Measurements from ENCODE around the gene HNRNPUL2. TPM values are rescaled to one million over a fixed set of nuclear protein-coding genes. Genes with fewer than 3 reads are reported as not detected.

Gene HNRNPUL2
- total and polyA plus RNA-seq, 9 of the 15 experiments (the other 6 are each of a cell fraction or from before 2014, with no cell fraction given): 0.89 to 44.3 (median 15.2) TPM

DNA sequence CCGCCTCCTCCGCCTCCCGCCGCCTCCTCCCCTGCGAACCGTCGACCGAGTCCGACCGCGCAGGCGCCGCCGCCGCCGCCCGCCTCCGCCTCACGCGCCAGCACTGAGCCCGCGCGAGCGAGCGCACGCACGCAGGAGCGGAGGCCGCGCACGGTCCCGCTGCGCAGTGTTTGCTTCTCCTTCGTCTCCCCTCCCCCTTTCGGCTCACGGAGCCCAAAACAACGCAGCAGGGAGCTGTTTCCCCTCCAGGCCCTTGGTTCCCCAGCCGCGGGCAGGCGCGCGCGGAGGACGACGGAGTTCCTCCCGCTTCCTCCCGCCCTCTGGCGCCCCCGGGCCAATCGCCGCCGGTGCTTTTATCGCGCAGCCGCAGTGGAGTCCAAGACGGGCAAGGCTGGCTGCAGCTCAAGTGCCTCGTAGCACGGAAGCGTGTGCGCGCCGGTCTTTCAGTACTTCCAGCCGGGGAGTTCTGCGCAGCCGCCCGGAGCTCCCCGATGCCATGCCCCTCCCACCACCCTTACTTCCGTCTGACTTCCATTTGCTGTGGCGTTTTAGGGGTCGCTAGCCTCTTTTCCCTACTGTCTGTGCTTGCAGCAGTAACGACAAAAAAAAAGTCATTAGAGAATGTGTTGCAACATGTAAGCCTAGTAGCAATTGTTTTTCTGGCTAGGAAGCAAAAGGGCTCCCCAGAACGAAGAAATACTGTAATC, at the start of gene HNRNPUL2 (continued):
- TF ChIP-seq SAFB2 (IDR thresholded peaks at IDR 0.05; ENCODE audit: borderline replicate concordance, low read depth, low read length, severe bottlenecking): no peak
- peak in 1 of 2 experiments; percentile 13; a peak in 1 of 4 replicates for TF ChIP-seq ETV6 (IDR thresholded peaks at IDR 0.05; ENCODE audit: borderline replicate concordance in 1 of 2, low read depth in 2 of 2, low read length in 1 of 2)
- TF ChIP-seq ETV6 (CRISPR knock-in tag; IDR thresholded peaks at IDR 0.05; ENCODE audit: borderline replicate concordance): no peak
- TF ChIP-seq CAMTA2 (CRISPR knock-in tag; conservative IDR thresholded peaks at IDR 0.05): 0 out of 2 replicates have a peak, but pooled peaks have one; percentile 84
- no peak for TF ChIP-seq TFAM (CRISPR knock-in tag; conservative IDR thresholded peaks at IDR 0.05)
- peak; percentile 70 for TF ChIP-seq ZNF384 (IDR thresholded peaks at IDR 0.05; ENCODE audit: low read depth, low read length)
- no peak for TF ChIP-seq ZNF124 (CRISPR knock-in tag; IDR thresholded peaks at IDR 0.05)
- TF ChIP-seq, protein P1, sequence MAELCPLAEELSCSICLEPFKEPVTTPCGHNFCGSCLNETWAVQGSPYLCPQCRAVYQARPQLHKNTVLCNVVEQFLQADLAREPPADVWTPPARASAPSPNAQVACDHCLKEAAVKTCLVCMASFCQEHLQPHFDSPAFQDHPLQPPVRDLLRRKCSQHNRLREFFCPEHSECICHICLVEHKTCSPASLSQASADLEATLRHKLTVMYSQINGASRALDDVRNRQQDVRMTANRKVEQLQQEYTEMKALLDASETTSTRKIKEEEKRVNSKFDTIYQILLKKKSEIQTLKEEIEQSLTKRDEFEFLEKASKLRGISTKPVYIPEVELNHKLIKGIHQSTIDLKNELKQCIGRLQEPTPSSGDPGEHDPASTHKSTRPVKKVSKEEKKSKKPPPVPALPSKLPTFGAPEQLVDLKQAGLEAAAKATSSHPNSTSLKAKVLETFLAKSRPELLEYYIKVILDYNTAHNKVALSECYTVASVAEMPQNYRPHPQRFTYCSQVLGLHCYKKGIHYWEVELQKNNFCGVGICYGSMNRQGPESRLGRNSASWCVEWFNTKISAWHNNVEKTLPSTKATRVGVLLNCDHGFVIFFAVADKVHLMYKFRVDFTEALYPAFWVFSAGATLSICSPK (IDR thresholded peaks at IDR 0.05; ENCODE audit: borderline replicate concordance): no peak
- TF ChIP-seq ZKSCAN1 (IDR thresholded peaks at IDR 0.05; ENCODE audit: low read depth, low read length): no peak
- TF ChIP-seq ZNF175 (CRISPR knock-in tag; IDR thresholded peaks at IDR 0.05; ENCODE audit: low read depth): peak; percentile 42; the same call in 1 of the 2 replicates
- no peak for TF ChIP-seq ZNF217 (CRISPR knock-in tag; IDR thresholded peaks at IDR 0.05)
- peak; percentile 49; the same call in 1 of the 2 replicates for TF ChIP-seq DMBX1 (CRISPR knock-in tag; IDR thresholded peaks at IDR 0.05; ENCODE audit: borderline replicate concordance)
- TF ChIP-seq, protein P2, sequence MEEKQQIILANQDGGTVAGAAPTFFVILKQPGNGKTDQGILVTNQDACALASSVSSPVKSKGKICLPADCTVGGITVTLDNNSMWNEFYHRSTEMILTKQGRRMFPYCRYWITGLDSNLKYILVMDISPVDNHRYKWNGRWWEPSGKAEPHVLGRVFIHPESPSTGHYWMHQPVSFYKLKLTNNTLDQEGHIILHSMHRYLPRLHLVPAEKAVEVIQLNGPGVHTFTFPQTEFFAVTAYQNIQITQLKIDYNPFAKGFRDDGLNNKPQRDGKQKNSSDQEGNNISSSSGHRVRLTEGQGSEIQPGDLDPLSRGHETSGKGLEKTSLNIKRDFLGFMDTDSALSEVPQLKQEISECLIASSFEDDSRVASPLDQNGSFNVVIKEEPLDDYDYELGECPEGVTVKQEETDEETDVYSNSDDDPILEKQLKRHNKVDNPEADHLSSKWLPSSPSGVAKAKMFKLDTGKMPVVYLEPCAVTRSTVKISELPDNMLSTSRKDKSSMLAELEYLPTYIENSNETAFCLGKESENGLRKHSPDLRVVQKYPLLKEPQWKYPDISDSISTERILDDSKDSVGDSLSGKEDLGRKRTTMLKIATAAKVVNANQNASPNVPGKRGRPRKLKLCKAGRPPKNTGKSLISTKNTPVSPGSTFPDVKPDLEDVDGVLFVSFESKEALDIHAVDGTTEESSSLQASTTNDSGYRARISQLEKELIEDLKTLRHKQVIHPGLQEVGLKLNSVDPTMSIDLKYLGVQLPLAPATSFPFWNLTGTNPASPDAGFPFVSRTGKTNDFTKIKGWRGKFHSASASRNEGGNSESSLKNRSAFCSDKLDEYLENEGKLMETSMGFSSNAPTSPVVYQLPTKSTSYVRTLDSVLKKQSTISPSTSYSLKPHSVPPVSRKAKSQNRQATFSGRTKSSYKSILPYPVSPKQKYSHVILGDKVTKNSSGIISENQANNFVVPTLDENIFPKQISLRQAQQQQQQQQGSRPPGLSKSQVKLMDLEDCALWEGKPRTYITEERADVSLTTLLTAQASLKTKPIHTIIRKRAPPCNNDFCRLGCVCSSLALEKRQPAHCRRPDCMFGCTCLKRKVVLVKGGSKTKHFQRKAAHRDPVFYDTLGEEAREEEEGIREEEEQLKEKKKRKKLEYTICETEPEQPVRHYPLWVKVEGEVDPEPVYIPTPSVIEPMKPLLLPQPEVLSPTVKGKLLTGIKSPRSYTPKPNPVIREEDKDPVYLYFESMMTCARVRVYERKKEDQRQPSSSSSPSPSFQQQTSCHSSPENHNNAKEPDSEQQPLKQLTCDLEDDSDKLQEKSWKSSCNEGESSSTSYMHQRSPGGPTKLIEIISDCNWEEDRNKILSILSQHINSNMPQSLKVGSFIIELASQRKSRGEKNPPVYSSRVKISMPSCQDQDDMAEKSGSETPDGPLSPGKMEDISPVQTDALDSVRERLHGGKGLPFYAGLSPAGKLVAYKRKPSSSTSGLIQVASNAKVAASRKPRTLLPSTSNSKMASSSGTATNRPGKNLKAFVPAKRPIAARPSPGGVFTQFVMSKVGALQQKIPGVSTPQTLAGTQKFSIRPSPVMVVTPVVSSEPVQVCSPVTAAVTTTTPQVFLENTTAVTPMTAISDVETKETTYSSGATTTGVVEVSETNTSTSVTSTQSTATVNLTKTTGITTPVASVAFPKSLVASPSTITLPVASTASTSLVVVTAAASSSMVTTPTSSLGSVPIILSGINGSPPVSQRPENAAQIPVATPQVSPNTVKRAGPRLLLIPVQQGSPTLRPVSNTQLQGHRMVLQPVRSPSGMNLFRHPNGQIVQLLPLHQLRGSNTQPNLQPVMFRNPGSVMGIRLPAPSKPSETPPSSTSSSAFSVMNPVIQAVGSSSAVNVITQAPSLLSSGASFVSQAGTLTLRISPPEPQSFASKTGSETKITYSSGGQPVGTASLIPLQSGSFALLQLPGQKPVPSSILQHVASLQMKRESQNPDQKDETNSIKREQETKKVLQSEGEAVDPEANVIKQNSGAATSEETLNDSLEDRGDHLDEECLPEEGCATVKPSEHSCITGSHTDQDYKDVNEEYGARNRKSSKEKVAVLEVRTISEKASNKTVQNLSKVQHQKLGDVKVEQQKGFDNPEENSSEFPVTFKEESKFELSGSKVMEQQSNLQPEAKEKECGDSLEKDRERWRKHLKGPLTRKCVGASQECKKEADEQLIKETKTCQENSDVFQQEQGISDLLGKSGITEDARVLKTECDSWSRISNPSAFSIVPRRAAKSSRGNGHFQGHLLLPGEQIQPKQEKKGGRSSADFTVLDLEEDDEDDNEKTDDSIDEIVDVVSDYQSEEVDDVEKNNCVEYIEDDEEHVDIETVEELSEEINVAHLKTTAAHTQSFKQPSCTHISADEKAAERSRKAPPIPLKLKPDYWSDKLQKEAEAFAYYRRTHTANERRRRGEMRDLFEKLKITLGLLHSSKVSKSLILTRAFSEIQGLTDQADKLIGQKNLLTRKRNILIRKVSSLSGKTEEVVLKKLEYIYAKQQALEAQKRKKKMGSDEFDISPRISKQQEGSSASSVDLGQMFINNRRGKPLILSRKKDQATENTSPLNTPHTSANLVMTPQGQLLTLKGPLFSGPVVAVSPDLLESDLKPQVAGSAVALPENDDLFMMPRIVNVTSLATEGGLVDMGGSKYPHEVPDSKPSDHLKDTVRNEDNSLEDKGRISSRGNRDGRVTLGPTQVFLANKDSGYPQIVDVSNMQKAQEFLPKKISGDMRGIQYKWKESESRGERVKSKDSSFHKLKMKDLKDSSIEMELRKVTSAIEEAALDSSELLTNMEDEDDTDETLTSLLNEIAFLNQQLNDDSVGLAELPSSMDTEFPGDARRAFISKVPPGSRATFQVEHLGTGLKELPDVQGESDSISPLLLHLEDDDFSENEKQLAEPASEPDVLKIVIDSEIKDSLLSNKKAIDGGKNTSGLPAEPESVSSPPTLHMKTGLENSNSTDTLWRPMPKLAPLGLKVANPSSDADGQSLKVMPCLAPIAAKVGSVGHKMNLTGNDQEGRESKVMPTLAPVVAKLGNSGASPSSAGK (IDR thresholded peaks at IDR 0.05): peak; percentile 97
- peak; percentile 33 for TF ChIP-seq HCFC1 (IDR thresholded peaks at IDR 0.05; ENCODE audit: low read depth, low read length)
